ENCODE measurements around the gene GCNT4.

The GCNT4 gene

DNA sequence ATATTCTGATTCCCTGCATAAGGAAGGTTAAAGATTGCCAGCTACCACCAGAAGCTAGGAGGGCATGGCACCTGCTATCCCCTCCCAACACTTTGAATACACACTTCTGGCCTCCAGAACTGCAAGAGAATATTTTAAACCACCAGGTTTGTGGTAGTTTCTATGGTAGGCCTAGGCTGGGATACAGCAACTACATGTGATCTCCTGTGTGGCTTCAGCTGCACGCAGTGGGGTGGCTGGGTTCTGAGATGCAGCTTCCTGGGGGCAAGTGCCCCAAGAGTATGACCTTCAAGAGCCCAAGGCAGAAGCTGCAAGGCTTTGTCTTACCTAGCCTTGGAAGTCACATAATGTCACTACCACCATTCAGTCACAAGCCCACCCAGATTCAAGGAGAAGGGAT lies 39.6 kb downstream of the GCNT4 start:
- DNase-seq = no peak

DNA sequence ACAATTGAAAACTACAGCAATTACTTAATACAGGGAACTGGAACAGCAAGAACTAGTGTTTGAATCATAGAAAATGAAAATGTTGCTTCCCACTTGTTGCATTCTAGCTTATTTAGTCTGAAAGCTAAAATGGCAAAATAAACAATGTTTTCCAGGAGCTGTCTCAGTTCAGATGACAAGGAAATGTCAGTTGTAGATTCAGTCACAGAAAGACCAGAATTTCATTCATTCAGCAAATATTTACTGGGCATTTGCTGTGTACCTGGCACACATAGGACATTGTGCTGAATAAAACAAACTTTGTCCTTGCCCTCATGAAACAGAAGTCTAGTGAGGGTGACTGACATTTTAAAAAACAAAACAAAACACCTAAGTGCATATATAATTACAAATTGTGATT lies 41.5 kb downstream of the GCNT4 start:
- DNase-seq = no peak

DNA sequence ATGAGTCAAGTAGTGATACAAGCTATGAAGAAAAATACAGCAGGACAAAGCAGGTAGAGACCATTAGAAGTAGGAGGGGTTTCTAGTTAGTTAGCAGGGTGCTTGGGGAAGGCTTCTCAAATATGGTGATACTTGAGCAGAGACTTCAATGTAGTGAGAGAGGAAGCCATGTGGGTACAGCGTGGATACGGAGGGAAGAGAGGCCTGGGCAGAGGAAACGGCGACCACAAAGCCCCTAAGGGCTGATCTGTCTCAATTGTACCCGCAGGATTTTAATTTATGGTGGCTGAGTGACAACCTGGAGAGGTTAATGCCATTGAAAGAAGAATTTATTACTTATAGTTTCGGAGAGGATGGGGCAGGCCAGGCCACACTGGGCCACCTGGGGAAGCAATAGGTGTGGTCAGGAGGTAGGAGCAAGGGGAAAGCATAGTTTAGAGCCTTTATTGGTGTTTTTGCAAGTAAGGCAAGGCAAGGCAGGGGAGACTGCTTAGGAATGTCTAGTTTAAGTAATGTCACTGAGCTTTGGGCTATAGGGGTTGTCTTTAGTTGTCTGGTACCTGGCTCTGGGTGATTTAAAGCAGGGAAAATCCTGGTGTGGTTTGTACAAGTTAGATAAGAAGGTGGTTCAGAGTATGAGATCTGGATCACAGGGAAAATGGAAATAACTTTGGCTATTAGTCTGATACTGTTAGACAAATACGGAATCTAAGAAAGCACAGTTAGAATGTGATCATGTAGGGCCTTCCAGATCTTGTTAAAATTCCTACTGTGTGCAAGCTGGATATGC lies 42.6 kb downstream of the GCNT4 start:
- DNase-seq = no peak

DNA sequence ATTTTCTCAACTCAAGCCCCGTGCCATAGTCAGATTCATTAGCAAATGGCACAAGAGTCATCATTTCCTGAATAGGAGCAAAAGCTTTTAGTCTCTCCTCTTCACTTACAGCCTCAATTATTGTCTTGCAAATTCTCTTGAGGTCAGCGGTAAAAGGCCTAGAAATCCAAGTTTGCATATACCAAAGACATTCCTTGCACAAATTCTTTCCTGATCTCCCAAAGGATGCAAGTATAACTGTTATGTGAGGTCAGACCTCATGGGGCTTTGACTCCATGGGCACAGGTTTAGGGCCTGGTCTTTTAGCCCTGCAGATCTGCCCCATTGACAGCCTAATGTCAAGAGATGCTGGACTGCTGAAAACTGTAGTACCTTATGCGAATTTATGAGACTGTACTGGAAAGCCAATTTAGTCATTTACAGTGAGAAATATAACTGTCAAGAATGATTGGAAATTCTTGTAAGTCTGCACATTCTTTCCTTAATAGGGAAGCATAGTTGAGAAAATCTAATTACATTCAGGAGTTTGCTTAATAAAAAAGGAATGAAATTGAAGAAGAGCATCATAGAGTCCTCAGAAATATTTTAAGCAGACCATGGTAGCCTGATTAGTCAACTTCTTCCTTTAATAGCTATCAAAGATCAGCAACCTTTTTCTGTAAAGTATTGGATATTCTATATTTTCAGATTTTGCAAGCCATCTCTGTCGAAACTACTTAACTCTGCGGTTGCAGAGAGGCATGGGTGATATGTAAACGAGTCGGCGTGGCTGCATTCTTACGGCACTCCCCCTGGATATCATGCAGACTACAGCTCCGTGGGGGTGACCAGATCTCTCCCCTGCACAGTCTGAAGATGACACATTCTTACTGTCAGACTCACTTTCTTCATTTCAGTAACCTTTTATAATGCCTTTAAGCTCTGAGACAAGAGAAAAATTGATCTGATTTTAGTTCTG lies 45.2 kb downstream of the GCNT4 start:
- no peak for DNase-seq

DNA sequence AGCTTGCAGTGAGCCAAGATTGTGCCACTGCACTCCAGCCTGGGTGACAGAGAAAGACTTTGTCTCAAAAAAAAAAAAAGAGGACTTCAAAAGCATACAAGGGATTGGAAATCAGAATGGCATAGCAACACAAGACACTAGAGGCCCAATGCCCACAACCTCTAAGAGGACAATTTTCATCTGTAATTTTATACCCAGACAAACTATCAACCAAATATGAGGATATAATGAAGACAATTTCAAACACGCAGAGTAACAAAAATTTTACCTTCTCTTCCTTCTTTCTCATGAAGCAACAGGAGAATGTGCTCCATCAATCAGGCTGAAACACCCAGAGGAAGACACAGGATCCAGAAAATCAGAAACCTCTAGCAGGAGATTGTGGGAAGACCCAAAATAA lies 46.8 kb downstream of the GCNT4 start:
- no peak for DNase-seq
